NCI-H2029 treated with DMSO at 0.1 percent for 48 hours (cell line): Measurements from ENCODE around the gene OR7C1.
"Not testable (repeated sequence)": the region's sequence is repeated elsewhere in the genome, so short reads cannot be mapped to it uniquely, and the experiment has no call there.

Source experiments
- DNase-seq: peaks from one replicate; lab custom pipeline; 2025; lab: John Stamatoyannopoulos, UW

Gene OR7C1

DNA sequence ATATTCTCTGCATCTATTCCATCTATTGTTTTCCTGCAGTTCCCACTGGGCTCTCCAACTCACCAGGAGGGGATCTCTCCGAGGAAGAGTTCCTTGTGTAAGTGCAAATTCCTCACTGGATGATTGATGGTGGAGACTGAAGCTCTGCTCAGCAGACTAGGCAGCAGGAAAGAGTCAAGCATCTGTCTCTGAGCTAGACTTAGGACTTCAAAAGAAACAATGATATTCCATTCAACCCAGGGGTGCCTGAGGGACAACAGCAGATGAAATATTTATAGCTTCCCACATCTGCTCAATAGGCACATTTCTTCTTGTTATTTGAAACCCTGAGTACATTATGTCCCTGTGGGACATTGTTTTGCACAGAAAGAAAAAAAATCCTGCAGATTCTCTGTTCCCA lies at the start of gene OR7C1, which contains the start of gene OR7A5:
Gene OR7C1, minus strand, starts transcription at position 175 of the 400 bp plus-strand sequence. CDS start 35,049 bp downstream, outside the sequence.
Gene OR7A5, minus strand, starts transcription at position 175 of the 400 bp plus-strand sequence. CDS start 6,944 bp downstream, outside the sequence.
- DNase-seq = no peak

DNA sequence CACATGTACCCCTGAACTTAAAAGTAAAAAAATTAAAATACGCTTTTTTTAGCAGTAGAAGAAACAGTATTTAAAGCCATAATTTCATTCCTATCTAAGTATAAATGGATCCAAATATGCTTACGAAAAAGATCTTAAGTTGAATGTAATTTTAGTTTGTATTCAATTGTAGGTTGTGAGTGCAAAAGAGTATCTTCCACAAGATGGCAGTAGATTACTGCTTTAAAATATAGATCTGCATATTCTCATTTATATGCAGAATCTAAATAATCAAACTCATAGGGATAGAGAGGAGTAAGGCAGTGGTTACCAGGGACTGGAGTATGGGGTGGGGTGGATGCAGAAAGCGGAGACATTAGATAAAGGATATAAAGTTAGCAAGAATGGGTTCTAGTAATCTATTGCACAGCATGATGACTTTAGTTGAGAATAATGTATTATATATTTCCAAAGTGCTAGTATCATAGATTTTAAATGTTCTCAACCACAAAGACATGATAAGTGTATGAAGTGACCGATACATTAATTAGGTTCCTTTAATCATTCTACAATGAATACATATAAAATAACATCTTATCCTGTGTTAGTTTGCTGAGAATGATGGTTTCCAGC lies 36.7 kb upstream of the OR7C1 start:
- no peak for DNase-seq

DNA sequence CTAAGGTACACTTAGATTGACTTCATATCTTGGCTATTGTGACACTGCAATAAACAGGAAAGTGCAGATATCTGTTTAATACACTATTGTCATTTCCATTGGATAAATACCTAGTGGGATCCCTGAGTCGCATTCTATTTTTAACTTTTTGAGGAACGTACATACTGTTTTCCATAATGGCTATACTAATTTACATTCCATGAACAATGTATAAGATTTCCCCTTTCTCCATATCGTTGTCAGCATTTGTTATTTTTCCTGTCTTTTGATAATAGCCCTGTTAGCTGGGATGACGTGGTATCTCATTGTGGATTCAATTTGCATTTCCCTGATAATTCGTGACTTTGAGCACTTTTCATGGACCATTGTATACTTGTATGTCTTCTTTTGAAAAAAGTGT lies 33.5 kb upstream of the OR7C1 start:
- DNase-seq = no peak

DNA sequence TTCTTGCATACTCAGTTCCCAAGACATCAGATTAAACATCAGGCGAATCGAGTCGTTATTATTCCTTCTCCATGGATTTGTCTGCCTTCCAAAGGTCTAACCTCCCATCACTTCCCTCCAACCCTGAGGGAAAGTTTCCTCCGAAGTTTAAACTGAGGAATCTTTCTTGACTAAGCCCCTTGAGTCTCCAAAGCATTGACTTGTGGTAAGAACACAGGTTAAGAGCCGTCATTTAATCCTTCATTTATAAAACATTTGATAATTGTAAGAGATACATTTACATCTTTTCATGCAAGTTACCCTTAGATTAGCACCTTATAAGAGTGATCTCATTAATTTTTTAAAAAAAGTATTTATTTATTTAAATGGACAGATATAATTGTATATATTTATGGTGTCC lies 13.8 kb upstream of the OR7C1 start, which contains the start of gene OR7A10:
Gene OR7A10, minus strand, starts transcription at position 101 of the 400 bp plus-strand sequence. CDS start 7,045 bp downstream, outside the sequence.
- DNase-seq = no peak

DNA sequence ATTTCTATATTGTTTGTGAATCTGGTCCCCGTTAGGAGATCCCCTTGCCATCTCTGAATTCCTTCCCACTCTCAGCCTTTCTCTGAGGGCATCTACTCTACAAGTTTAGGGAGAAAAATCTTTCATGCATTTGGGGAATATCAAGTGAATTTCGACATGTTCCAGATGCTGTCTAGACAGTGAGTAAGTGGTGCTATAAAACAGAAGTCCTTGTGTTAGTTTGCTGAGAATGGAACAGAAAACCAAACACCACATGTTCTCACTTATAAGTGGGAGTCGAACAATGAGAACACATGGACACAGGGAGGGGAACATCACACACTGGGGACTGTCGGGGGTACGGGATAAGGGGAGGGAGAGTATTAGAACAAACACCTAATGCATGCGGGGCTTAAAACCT lies 8.6 kb upstream of the OR7C1 start:
- no peak for DNase-seq

DNA sequence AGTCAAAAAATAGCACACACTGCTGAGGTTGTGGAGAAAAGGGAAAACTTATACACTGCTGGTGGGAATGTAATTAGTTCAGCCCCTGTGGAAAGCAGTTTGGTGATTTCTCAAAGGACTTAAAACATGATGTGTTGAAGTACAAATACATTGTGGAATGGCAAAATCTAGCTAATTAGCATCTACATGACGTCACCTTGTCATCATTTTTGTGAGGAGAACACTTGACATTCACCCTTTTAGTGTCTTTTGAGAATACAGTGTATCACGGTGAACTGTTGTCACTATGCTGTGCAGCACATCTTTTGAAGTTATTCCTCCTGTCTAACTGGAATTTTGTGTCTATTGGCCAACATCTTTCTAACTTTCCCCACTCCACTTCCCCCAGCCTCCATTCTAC lies 8.2 kb upstream of the OR7C1 start:
- DNase-seq = no peak

DNA sequence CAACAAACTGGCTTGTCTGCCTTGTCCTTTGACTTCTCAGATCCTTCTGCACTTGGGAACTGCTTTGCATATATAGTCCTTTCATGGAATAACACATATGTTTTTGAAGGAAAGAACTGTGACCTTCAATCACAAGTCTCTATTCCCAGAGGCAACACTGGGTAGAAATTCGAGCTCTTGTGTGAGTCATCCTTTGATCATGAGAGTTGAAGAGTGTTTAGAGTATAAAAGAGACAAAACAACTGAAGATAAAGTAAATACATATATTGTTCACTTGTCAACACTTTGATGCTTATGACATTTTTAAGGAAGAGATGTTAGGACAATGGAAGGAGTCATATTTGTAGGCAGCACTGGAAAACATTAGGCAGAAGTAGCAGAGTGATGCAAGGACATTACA lies 5.2 kb upstream of the OR7C1 start:
- DNase-seq = no peak

DNA sequence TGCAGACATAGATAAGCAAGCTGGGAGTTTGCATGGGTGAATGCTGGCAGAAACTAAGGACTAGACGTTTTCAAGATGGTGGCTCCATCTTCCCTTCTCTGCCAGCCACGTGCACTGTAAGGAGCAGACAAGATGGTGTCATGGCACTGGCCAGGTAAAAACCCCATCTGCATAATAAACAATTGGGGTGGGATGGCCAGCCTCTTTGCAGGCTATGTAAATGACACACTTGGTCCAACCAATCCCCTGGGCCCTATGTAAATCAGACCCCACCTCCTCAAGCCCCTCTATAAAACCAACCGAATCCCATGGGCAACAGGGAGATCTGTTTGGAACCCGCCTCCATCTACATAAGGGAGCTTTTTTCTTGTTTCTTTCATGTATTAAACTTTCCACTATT lies 2.4 kb upstream of the OR7C1 start:
- no peak for DNase-seq

DNA sequence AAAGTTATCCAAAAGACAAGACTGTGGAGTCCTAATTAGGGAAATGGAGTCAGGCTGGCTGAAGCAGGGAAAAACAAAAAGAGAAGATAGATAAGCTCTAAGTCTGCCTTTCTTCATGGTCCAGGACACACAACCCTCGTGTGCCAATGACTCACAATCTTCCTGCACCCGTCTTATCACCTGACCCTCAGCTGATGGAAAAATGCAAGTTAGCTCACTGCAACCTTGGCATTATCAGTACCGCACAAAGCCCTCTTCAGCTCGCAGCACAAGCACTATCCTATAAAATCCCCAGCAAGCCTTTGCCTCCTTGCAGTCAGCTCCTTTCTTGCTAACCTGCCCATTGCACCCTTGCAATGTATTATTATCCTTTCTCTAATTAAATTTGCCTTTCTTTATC lies 4.3 kb downstream of the OR7C1 start:
- no peak for DNase-seq

DNA sequence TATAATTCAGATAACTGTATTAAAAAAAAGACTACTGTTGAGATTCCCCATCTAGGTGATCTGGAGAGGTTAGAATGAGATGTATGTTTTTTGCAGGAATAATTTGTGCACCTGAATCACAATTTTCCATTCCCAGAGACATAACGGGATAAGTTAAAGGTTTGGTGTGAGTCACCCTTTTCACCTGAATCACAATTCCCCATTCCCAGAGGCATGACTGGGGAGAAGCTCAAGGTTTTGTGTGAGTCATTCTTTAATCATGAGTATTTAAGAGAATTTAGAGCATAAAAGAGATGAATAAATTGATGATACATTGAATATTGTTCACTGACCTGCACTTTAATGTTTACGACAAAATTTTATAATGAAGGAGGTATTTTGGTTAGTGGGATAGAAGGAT lies 9.0 kb downstream of the OR7C1 start:
- DNase-seq = no peak

DNA sequence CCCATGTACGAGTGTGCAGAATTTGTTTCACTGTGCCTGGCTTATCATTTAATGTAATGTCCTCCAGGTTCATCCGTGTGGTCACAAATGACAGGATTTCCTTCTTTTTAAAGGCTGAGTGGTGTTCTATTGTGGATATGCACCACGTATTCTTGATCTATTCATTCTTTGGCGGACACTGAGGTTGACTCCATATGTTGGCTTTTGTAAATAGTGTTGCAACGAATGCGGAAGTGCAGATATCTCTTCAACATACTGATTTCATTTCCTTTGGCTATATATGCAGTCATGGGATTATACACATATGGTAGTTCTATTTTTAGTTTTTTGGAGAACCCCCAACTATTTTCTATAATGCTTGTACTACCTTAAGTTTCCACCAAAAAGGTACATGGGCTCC lies 13.0 kb downstream of the OR7C1 start:
- DNase-seq = no peak

DNA sequence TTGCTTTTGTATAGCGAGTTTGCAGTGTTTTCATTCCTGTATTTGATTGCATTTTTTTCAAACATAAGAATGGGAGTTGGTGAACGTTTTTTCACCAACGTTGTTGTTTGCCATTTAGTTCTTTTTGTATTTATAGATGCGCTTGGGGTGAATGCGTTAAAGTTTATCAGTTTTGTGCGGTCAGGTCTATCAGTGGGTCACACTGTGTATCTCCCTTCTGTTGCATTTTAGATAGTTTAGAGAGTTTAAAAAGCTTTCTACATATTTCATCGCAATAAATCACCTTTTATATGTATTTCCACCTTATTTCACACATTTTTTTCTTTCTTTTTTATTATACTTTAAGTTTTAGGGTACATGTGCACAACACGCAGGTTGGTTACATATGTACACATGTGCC lies 16.4 kb downstream of the OR7C1 start:
- no peak for DNase-seq

DNA sequence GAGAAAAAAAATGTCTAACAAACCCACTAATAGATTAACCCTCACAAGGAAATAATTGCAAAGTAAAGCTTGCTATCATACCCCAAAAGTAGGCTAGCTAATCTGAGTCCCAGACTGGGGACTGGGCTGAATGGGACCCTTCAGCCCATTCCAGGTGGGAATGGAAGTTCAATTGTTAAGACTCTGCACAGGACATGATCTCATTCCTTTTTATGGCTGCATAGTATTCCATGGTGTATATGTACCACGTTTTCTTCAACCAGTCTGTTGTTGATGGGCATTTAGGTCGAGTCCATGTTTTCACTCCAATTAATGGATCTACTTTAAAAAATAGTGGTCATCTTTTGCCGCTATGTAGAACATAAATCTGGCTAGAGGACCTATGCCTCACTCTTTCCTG lies 17.9 kb downstream of the OR7C1 start:
- no peak for DNase-seq

DNA sequence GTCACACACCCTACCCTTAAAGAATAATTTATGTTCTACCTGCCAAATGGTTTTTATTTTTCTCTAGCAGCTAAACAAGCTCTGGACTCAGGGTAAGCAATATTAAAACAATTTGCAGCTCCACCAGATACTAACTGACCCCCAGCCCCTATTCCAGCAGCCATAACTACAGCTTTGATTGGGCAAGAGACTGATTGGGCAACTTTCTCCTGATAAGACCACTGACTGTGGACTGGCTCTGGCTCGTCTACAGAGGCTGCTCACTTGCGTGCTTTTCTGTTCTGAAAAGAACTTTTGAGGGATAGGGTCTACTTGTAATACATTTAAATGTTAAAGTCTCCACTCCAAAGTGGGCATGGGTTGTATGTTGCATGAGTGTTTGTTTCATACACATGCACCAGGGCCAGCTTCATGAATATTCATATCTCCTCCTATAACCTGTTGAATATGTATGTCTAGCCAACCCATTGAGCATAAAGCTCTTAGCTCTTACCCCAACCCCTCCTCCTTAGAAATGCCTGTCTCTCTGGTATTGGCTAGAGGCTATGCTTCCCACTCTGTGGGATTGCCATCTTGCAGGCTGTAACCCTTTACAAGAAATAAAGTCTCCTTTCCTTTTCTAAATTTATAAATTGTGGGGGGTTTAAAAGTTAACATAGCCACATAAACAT lies 19.9 kb downstream of the OR7C1 start:
- DNase-seq = no peak

DNA sequence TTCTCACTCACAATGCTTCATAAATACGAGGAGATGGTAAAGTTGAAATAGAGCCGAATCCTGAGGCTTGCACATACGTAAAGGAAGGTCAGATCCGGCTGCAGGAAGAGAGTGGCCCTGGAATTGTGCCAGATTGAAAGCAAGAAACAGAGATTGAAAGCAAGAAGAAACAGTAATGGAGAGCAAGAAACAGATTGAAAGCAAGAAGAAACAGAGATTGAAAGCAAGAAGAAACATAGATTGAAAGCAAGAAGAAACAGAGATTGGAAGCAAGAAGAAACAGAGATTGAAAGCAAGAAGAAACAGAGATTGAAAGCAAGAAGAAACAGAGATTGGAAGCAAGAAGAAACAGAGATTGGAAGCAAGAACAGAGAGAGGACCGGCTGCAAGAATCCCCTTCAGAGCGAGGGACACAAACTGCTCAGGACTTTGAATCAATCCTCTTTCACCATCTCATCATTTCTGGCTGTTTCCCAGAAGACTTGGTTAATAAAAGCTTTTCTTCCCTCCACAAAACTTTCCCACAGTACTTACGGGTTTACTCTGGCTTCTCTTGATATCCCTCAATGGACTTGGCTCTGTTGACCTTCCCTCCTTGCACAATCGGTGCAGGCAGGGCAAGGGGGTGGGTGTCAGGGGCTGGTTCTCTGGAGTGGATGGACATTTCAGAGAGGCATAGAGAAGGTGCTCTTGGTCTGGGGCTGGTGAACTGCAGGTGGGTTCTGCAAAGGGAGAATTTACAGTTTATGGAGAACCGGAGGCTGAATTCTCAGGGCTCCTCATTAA lies 25.5 kb downstream of the OR7C1 start:
- DNase-seq = no peak

DNA sequence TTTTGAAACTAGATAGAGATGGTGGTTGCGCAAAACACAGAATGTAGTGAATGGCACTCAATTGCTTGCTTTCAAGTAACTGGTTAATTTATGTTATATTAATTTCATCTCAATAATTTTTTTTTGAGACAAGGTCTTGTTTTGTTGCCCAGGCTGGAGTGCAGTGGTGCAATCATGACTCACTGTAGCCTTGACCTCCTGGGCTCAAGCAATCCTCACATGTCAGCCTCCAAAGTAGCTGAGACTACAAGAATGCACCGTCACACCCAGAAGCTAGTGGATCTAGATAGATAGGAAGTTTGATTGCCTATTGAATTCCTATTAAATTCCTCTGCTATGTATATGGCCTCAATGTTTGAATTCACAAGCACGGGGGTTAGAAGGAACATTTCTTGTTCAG lies 30.2 kb downstream of the OR7C1 start:
- no peak for DNase-seq

DNA sequence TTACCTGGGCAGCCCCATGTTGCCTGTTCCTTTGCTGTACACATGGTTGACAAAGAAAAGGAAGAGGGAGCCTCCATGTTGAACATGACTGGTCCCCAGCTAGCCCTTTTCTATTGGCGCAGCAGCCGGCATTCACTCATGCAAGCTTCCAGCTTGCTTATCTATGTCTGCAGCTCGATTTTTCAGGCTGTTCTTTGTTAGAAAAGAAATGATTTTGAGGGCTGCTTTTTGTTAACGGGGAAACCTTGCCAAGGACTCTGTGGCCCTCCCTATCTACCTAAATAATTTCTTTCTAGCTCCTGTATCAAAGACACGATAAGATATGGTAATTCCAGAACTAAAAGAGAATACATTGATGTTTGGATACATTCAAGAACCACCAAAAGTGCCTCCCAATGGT lies 36.2 kb downstream of the OR7C1 start:
- no peak for DNase-seq

DNA sequence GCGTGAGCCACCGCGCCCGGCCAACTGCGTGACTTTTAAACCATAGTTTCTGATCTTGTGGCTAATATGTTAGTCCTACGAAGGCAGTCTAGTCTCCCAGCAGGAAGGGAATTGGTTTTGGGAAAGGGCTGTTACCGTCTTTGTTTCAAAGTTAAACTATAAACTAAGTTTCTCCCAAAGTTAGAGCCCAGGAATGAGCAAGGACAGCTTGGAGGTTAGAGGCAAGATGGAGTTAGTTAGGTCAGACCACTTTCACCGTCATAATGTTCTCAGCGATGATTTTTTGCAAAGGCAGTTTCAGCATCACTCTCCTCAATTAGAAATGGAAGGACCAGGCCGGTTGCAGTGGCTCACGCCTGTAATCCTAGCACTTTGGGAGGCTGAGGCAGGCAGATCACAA lies 39.0 kb downstream of the OR7C1 start:
- no peak for DNase-seq

DNA sequence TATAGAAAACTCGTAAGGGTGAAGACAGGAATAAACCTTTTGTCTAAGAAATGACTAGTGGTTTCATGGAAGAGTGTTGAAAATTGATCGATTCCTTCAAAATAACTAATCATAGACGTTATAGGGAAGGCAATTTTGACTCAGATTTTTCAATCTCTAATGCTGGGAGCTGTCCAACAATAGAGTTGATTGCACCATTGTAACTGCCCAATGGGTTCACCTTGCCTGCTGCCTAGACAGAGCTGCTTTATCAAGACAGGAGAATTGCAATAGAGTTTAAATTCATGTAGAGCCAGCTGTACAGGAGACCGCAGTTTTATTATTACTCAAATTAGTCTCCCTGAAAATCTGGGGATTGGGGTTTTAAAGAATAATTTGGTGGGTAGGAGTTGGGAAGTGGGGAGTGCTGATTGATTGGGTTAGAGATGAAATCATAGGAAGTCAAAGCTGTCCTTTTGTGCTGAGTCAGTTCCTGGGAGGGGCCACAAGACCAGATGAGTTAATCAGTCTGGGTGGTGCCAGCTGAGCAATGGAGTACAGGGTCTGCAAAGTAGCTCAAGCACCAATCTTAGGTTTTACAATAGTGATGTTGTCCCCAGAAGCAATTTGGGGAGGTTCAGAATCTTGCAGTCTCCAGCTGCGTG lies 39.8 kb downstream of the OR7C1 start:
- no peak for DNase-seq

DNA sequence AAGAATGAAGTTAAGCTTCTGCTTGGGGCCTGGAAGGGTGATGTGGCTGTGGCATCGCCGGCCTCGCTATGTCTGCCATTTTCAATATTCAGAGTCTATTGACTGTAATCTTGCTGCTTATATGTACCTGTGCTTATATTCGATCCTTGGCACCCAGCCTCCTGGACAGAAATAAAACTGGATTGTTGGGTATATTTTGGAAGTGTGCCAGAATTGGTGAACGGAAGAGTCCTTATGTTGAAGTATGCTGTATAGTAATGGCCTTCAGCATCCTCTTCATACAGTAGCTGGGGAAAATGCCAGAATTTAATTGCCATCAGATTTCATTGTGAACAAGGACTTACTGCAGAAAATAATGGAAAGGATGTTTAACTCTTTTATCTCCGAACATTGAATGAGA lies 42.7 kb downstream of the OR7C1 start:
- DNase-seq = peak; percentile 71

DNA sequence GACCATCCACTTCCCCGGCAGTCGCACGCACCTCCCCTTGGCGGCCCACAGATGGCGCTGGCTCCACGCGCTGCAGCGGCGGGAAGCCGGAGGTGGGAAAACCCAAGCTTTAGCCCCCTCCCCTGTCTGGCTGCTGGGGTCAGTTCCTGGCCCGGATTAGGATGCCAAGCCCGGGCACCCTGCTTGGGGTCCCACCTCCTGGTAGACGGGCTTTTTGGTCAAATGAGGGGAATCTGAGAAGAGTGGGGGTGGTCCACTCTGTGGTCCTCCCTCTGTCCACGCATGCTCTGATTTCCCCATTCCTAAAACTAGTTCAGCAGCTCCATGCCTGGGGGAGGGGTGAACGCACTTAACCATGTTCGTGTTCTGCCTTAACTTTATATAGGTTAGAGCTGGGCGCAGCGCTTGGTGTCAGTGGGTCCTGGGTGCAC lies 48.5 kb downstream of the OR7C1 start:
- no peak for DNase-seq

DNA sequence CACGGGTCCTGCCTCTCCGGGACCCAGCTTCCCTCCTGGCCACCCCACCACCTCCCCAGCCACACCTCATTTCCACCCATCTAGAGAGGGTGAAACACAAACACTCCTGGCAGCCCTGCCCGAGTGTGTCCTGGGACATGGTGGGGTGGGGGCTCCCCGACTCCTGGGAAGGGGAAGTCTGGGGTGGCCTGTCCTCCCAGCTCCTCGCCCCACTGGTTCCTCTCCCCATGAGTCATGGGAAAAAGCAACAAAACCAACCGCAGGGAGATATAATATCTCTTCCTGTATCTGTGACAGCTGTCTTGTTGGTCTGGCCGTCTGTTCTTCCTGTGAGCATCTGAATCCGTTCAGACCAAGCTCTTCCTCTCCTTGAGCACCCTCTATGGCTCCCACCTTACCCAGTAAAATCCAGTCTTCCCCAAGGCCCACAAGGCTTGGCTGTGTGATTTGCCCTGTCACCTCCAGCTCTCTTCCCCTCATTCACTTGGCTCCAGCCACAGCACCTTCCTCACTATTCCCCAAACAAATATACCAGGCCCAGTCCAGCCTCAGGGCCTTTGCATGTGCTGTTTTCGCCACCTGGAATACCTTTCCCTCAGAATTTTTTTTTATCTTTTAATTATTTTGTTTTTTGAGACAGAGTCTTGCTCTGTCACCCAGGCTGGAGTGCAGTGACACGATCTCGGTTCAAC lies 49.7 kb downstream of the OR7C1 start:
- not testable (repeated sequence) for DNase-seq
